Upper lobe of left lung (tissue), 4 donors: ENCODE results near the gene SCGB1D1.

ENCODE experiments used
- EP300 ChIP-seq, 4 donors: sonication (generic); formaldehyde crosslinking; IDR thresholded peaks; one replicate each; pipeline ENCODE4 v1.5.1; 2017; ENCODE audit warnings: antibody characterized with exemption in 4 of 4, control low read depth in 2 of 4
- POLR2A ChIP-seq, 4 donors: fragments of 450-650 bp; IDR thresholded peaks; one replicate each; pipeline ENCODE4 v1.5.1; 2016 to 2017; ENCODE audit warnings: antibody characterized with exemption in 4 of 4, mild to moderate bottlenecking in 2 of 4
- POLR2AphosphoS5 ChIP-seq, 2 donors: sonication (generic); formaldehyde crosslinking; IDR thresholded peaks; one replicate each; pipeline ENCODE4 v1.5.1; 2017; ENCODE audit warnings: antibody characterized with exemption in 2 of 2
- TF ChIP-seq, protein P1 (sequence below), 6 experiments: fragments of 450-650 bp in 4 of 6; fragments of 200-600 bp in 2 of 6; sonication (generic) in 2 of 6; IDR thresholded peaks; one replicate each; pipeline ENCODE4 v1.5.1; 2016 to 2019; ENCODE audit warnings: antibody characterized with exemption in 6 of 6

DNA sequence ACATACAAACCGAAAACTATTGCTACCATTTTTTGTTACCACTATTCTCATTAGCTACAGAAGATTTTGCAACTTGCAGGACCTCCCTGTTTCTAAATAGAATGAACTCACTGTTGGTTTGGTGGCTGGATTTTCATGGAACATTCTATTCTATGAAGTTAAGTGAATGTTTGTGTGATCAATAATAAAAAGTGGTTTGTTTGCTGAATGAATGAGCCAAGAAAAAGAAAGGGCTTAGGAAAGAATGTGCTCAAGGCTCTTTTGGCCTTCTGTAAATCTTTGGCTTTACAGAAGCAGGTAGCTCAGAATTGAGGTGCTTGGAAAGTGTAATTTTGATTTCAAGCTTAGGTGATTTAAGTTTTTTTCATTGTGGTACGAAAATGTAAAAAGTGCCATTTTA is 46.2 kb downstream of the SCGB1D1 start:
- TF ChIP-seq, protein P1, sequence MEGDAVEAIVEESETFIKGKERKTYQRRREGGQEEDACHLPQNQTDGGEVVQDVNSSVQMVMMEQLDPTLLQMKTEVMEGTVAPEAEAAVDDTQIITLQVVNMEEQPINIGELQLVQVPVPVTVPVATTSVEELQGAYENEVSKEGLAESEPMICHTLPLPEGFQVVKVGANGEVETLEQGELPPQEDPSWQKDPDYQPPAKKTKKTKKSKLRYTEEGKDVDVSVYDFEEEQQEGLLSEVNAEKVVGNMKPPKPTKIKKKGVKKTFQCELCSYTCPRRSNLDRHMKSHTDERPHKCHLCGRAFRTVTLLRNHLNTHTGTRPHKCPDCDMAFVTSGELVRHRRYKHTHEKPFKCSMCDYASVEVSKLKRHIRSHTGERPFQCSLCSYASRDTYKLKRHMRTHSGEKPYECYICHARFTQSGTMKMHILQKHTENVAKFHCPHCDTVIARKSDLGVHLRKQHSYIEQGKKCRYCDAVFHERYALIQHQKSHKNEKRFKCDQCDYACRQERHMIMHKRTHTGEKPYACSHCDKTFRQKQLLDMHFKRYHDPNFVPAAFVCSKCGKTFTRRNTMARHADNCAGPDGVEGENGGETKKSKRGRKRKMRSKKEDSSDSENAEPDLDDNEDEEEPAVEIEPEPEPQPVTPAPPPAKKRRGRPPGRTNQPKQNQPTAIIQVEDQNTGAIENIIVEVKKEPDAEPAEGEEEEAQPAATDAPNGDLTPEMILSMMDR (IDR thresholded peaks at IDR 0.05): no peak
- TF ChIP-seq POLR2A (IDR thresholded peaks at IDR 0.05): no peak
- no peak for TF ChIP-seq POLR2AphosphoS5 (IDR thresholded peaks at IDR 0.05)
- no peak for TF ChIP-seq EP300 (IDR thresholded peaks at IDR 0.05)
